CD4-positive, alpha-beta T cell (primary cell): ENCODE measurements around the gene STK32C. TPM values are rescaled to one million over a fixed set of nuclear protein-coding genes. Genes with fewer than 3 reads are reported as not detected.

Source experiments
- ATAC-seq: fragments of 200-7000 bp; cut with Tn5 transposase; one replicate; pipeline ENCODE4 v1.10.0; 2022; ENCODE audit warnings: mild to moderate bottlenecking; ENCODE audit not compliant: poor library complexity
- CTCF ChIA-PET: fragments of 350-600 bp; sonication (Branson Sonifier 250); formaldehyde crosslinking; loops from one replicate; lab custom pipeline; 2021; ENCODE audit warnings: antibody characterized with exemption, inconsistent platforms; lab: Charles Lee
- POLR2A ChIA-PET: fragments of 350-600 bp; sonication (Branson Sonifier 250); formaldehyde crosslinking; loops from one replicate; lab custom pipeline; 2021; ENCODE audit warnings: antibody characterized with exemption, inconsistent platforms; lab: Charles Lee
- DNase-seq, 14 experiments: peaks; one replicate each; pipeline ENCODE4 v3.0.0-alpha.2; 2013 to 2020; ENCODE audit warnings: mixed read lengths in 2 of 14
- H3K27ac ChIP-seq, 2 donors: one replicate each; pipeline versions ENCODE4 v1.5.1 to v1.7.0; 2013; ENCODE audit warnings: low read length in 2 of 2, low read depth in 1 of 2, mild to moderate bottlenecking in 1 of 2
- H3K27me3 ChIP-seq, 2 experiments: 1 replicate in 1 of 2; 2 replicates in 1 of 2; pipeline versions ENCODE4 v1.6.1 to v1.7.0; 2013; ENCODE audit warnings: low read length in 2 of 2, control low read depth in 1 of 2, mild to moderate bottlenecking in 1 of 2, moderate library complexity in 1 of 2; ENCODE audit not compliant: insufficient read depth in 2 of 2, control insufficient read depth in 1 of 2
- H3K36me3 ChIP-seq: one replicate; pipeline ENCODE4 v1.6.1; 2013; ENCODE audit warnings: low read length, control low read depth; ENCODE audit not compliant: insufficient read depth
- H3K4me1 ChIP-seq: one replicate; pipeline ENCODE4 v1.6.1; 2013; ENCODE audit warnings: low read length, control low read depth; ENCODE audit not compliant: insufficient read depth
- H3K4me3 ChIP-seq: one replicate; pipeline ENCODE4 v1.5.1; 2013; ENCODE audit warnings: mild to moderate bottlenecking, low read length, moderate library complexity
- H3K9me3 ChIP-seq, 2 experiments: 1 replicate in 1 of 2; 2 replicates in 1 of 2; pipeline versions ENCODE4 v1.6.1 to v1.7.0; 2013; ENCODE audit warnings: low read length in 2 of 2, mild to moderate bottlenecking in 2 of 2, control low read depth in 1 of 2, moderate library complexity in 1 of 2; ENCODE audit not compliant: control insufficient read depth in 1 of 2, insufficient read depth in 1 of 2
- H3K27ac Mint-ChIP-seq: one replicate; pipeline ENCODE4 v1.8.0; 2020; ENCODE audit warnings: mixed read lengths
- H3K27me3 Mint-ChIP-seq: one replicate; pipeline ENCODE4 v1.8.0; 2021; ENCODE audit warnings: mixed read lengths
- H3K36me3 Mint-ChIP-seq: one replicate; pipeline ENCODE4 v1.8.0; 2021; ENCODE audit warnings: low read depth, mixed read lengths
- H3K4me1 Mint-ChIP-seq: one replicate; pipeline ENCODE4 v1.8.0; 2021; ENCODE audit warnings: low read depth, mixed read lengths
- H3K4me3 Mint-ChIP-seq: one replicate; pipeline ENCODE4 v1.8.0; 2020; ENCODE audit warnings: mild to moderate bottlenecking, mixed read lengths
- H3K9me3 Mint-ChIP-seq: one replicate; pipeline ENCODE4 v1.8.0; 2020; ENCODE audit warnings: mixed read lengths
- intact Hi-C, 2 experiments: fragments of 100-400 bp; cut with DNase I in 1 of 2; cut with micrococcal nuclease in 1 of 2; formaldehyde crosslinking; loops; one replicate each; pipeline versions ENCODE4 v1.15.1 to v1.9.0; 2023 to 2025; cut with DNase I, micrococcal nuclease
- total RNA-seq, 174 experiments: library from RNA in 2 of 174; stranded (reverse) in 2 of 174; gene quantifications; one replicate each; pipeline ENCODE4 v1.2.3 and lab custom pipeline; 2021 to 2026
- TF ChIP-seq, protein P1 (sequence below): fragments of 200-600 bp; IDR thresholded peaks from one replicate; pipeline ENCODE4 v1.8.0; 2022; ENCODE audit warnings: antibody characterized with exemption, mild to moderate bottlenecking

The STK32C gene
- total RNA-seq, 2 experiments from 2014 or later = 4.9 to 5.2 TPM

DNA sequence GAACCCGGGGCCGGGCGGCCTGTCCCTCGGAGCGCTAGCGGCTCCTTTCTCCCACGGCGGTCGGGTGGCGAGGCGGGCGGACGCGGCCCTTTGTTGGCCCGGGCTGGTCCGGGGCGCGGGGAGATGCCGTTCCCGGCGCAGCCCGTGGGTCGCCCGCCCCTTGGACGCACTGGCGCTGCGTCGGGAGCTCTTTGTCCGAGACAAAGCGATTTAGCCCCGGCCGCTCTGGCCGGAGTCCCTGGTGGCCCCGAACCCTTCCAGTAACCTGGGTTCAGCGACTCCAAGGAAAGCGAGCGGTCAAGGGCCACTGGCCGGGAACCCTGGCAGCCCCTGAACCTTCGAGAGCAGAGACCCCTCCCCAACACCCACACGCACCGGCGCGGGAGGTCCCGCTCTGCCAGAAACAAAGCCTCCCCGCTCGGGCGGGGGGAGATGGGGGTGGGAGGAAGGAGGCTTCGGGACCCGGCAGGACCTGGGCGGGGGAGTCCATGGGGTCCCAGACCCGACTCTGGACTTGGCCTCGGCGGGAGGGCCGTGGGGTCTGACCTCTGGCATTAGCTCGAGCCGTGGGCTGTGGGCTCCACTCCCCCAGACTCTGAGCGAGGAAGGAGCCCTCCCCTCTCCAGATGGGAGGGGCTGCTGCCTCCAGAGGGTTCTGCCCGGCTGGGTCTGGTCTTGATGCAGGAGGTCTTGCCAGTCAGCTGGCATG lies 120.2 kb downstream of the STK32C start:
- H3K27me3 ChIP-seq = peaks cover 18 to 21% of the 10 kb centered on the region in 2 experiments
- no peak overlapping the region for H3K4me3 Mint-ChIP-seq
- H3K4me1 Mint-ChIP-seq = peaks cover 6% of the 10 kb centered on the region
- H3K4me3 ChIP-seq = peak overlapping the region; percentile 12
- TF ChIP-seq, protein P1, sequence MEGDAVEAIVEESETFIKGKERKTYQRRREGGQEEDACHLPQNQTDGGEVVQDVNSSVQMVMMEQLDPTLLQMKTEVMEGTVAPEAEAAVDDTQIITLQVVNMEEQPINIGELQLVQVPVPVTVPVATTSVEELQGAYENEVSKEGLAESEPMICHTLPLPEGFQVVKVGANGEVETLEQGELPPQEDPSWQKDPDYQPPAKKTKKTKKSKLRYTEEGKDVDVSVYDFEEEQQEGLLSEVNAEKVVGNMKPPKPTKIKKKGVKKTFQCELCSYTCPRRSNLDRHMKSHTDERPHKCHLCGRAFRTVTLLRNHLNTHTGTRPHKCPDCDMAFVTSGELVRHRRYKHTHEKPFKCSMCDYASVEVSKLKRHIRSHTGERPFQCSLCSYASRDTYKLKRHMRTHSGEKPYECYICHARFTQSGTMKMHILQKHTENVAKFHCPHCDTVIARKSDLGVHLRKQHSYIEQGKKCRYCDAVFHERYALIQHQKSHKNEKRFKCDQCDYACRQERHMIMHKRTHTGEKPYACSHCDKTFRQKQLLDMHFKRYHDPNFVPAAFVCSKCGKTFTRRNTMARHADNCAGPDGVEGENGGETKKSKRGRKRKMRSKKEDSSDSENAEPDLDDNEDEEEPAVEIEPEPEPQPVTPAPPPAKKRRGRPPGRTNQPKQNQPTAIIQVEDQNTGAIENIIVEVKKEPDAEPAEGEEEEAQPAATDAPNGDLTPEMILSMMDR = no peak
- ChIA-PET CTCF (no interaction called here), POLR2A (no interaction called here)
- H3K36me3 ChIP-seq = no peaks in the 10 kb centered on the region
- H3K9me3 ChIP-seq = peaks cover 0 to 37% of the 10 kb centered on the region in 2 experiments
- H3K36me3 Mint-ChIP-seq = no peaks in the 10 kb centered on the region
- intact Hi-C loops = loop anchor here in 1 of 2 experiments (5.0 kb wide), 1 partner anchor 120 kb away; the partner anchor contains the start of gene STK32C
- DNase-seq (no peak), ATAC-seq (no peak)
- no peak overlapping the region for H3K27ac Mint-ChIP-seq
- peaks cover 53% of the 10 kb centered on the region for H3K27me3 Mint-ChIP-seq
- H3K27ac ChIP-seq = no peak overlapping the region
- H3K9me3 Mint-ChIP-seq = no peaks in the 10 kb centered on the region
- H3K4me1 ChIP-seq = peaks cover 24% of the 10 kb centered on the region

DNA sequence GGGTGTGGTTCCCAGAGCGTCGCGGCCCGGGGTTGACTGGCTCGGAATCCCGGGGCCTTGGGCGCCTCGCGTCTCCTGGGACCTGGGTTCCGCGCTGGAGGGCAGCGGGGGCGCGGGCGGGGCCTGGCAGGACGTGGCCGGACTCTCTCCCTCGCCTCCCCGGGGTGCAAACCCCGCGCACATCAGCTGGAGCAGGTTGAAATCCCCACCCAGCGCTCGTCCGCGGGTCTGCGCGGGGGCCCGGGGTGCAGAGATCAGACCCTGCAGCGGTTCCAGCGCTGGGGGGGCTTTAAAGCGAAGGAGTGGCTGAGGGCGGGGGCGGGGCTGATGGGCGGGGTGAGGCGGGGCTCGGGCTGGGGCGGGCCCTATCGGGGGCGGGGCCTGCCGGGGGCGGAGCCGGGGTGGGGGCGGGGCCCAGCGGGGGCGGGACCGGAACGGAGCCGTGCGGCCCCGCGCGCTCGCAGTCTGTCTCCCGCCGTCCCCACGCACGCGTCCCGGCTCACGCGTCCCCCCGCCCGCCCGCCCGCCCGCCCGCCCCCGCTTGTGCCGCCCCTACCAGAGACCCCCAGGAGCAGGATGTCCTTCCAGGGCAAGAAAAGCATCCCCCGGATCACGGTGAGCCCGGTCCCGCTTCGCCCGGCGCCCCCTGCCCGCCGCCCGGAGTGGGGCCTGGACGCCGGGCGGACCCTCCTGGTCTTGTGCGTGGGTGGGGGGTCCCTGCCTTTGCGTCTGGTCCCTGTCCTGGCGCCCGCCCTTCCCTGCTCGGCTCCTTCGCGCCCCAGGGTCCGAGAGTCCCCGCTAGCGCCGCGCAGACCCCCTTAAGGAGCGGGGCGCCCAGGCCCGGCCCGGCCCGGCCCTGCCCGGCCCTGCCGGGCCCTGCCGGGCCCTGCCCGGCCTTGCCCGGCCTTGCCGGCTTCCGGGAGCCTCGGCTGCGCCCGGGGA lies 121.0 kb downstream of the STK32C start, which contains the start of gene DPYSL4:
Gene DPYSL4, plus strand, starts transcription at position 461 of the 942 bp plus-strand sequence. Its CDS starts 116 bp downstream, at position 577.
- Histone ChIP-seq H3K27ac (no peak within 1 kb of the TSS), H3K27me3 (peaks cover 18 to 21% of the 10 kb centered on the region in 2 experiments), H3K9me3 (peaks cover 0 to 30% of the 10 kb centered on the region in 2 experiments), H3K4me1 (peaks cover 24% of the 10 kb centered on the region), H3K36me3 (no peaks in the 10 kb centered on the region), H3K4me3 (peak within 1 kb of the TSS; percentile 49)
- Mint-ChIP-seq H3K4me3 (no peak within 1 kb of the TSS), H3K4me1 (peaks cover 6% of the 10 kb centered on the region), H3K27ac (no peak within 1 kb of the TSS), H3K27me3 (peaks cover 56% of the 10 kb centered on the region), H3K9me3 (no peaks in the 10 kb centered on the region), H3K36me3 (no peaks in the 10 kb centered on the region)
- ChIA-PET POLR2A (no interaction called here), CTCF (no interaction called here)
- DNase-seq = peak in 12 of 14 experiments; percentile 8 to 75 (median 22)
- ATAC-seq = peak; percentile 58
- intact Hi-C loops = loop anchor here in 1 of 2 experiments (5.0 kb wide), 1 partner anchor 121 kb away; the partner anchor contains the start of gene STK32C
- TF ChIP-seq, protein P1 = no peak
